ENCODE results near the gene TYK2.

TYK2 gene

DNA sequence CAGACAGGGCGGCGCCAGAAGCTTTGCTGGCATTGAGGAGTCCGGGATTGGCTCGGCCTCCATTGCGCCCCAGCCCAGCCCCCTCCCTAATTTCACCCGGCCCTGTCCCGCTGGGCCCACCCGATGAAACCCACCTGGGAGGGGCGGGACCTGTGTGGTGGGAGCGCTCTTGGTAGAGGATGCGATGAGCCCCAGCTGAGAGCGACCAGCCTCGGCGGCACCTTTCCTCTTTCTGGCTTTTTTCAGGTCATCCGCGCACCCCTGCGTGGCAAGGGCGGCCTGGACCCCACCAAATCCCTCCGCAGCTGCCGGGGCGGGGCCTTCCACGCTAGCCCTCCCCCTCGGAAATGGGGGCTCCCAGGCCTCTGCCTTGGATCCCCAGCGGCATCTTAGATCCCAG lies 70.9 kb downstream of the TYK2 start, which contains the start of gene ZGLP1:
Gene ZGLP1, minus strand, starts transcription at position 393 of the 400 bp plus-strand sequence.
- no peak for DNase-seq (ENCODE audit: low read depth)

DNA sequence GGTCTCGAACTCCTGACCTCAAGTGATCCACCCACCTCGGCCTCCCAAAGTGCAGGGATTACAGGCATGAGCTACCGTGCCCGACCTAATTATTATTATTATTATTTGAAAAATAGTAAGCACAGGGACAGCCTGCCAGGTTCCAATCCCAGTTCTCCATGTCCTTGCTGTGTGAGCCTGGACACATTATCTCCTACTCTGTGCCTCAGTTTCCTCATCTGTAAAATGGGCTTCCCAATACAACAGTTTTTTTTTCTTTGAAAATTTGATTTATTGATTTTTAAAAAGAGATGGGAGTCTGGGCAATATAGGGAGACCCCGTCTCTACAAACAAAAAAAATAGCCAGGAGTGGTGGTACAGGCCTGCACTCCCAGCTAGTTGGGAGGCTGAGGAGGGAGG lies 74.0 kb downstream of the TYK2 start:
- no peak for DNase-seq (ENCODE audit: low read depth)

DNA sequence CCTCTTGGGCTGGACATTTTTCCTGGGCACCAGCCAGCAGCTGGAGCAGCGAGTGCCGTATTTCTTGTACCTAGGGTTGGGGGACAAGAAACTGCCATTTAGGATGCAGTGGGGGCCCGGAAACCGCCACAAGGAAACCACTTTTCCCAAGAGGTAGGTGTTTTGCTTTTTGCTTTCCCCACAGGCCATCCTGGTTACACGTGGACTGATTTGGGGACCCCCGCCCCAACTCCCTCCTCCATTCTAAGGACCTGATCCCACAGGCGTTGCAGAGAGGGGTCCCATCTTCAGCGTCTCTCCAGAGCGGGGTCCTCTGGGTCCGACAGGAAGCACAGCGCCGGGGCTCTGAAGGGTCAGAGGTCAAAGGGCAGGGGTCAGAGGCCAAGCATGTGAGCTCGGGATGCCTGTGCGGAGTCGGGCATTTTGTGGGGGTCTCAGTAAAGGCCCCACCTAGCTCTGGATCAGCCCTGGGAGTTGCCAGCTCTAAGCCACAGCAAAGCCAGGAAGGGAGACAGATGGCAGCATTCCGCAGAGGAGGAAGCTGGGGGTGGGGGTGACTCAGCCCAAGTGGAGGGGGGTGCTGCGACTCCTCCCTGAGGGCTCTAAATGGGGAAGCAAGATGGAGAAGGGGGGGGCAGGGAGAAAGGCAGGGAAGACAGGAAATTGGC lies 75.1 kb downstream of the TYK2 start:
- DNase-seq (ENCODE audit: low read depth): no peak

All from activated T-helper 9 cell treated with anti-CD3 and anti-CD28 coated beads, Interleukin-2, amount 50 U/mL, for 16 hours (primary cell).